H9 (cell line): ENCODE measurements around the gene DLK2. TPM values are rescaled to one million over a fixed set of nuclear protein-coding genes. Genes with fewer than 3 reads are reported as not detected.

Experiments
- DNase-seq: peaks from one replicate; pipeline ENCODE4 v3.0.0-alpha.2; 2017
- H2AFZ ChIP-seq: one replicate; pipeline ENCODE4 v1.6.1; 2013; ENCODE audit warnings: mild to moderate bottlenecking, low read length, control low read depth, moderate library complexity
- H2AK5ac ChIP-seq: 2 replicates; pipeline ENCODE4 v1.6.1; 2013; ENCODE audit warnings: low read length, control low read depth, mixed read lengths; ENCODE audit not compliant: insufficient read length
- H2BK120ac ChIP-seq: one replicate; pipeline ENCODE4 v1.6.1; 2013; ENCODE audit warnings: low read depth, mild to moderate bottlenecking, low read length, control low read depth, inconsistent platforms; ENCODE audit not compliant: poor library complexity, severe bottlenecking
- H2BK12ac ChIP-seq: 2 replicates; pipeline ENCODE4 v1.6.1; 2013; ENCODE audit warnings: low read length, control low read depth, mixed read lengths, low read depth; ENCODE audit not compliant: insufficient read length
- H2BK15ac ChIP-seq: 2 replicates; pipeline ENCODE4 v1.6.1; 2013; ENCODE audit warnings: low read depth, low read length, control low read depth
- H2BK20ac ChIP-seq: one replicate; pipeline ENCODE4 v1.6.1; 2013; ENCODE audit warnings: low read depth, mild to moderate bottlenecking, low read length, control low read depth, inconsistent platforms; ENCODE audit not compliant: poor library complexity, severe bottlenecking
- H2BK5ac ChIP-seq: 2 replicates; pipeline ENCODE4 v1.6.1; 2013; ENCODE audit warnings: low read length, control low read depth, mixed read lengths; ENCODE audit not compliant: insufficient read length
- H3K14ac ChIP-seq: 2 replicates; pipeline ENCODE4 v1.6.1; 2013; ENCODE audit warnings: low read length, control low read depth; ENCODE audit not compliant: insufficient read depth
- H3K18ac ChIP-seq: 2 replicates; pipeline ENCODE4 v1.6.1; 2013; ENCODE audit warnings: low read depth, mild to moderate bottlenecking, mixed read lengths, low read length, control low read depth; ENCODE audit not compliant: insufficient read length
- H3K23ac ChIP-seq: 2 replicates; pipeline ENCODE4 v1.6.1; 2013; ENCODE audit warnings: low read length, control low read depth, mixed read lengths, low read depth; ENCODE audit not compliant: insufficient read length
- H3K23me2 ChIP-seq: 2 replicates; pipeline ENCODE4 v1.6.1; 2013; ENCODE audit warnings: low read depth, mild to moderate bottlenecking, mixed read lengths, low read length, control low read depth; ENCODE audit not compliant: insufficient read length, poor library complexity, severe bottlenecking
- H3K27ac ChIP-seq: 2 replicates; pipeline ENCODE4 v1.5.1; 2013; ENCODE audit warnings: low read length, control low read depth, mixed read lengths, low read depth; ENCODE audit not compliant: insufficient read length
- H3K27me3 ChIP-seq: 2 replicates; pipeline ENCODE4 v1.6.1; 2013; ENCODE audit warnings: low read length, control low read depth, inconsistent platforms; ENCODE audit not compliant: insufficient read depth
- H3K4ac ChIP-seq: 2 replicates; pipeline ENCODE4 v1.6.1; 2013; ENCODE audit warnings: low read depth, mild to moderate bottlenecking, control low read depth, inconsistent platforms, low read length, moderate library complexity
- H3K4me1 ChIP-seq: 2 replicates; pipeline ENCODE4 v1.6.1; 2013; ENCODE audit warnings: low read length, control low read depth, inconsistent platforms; ENCODE audit not compliant: insufficient read depth
- H3K4me2 ChIP-seq: 2 replicates; pipeline ENCODE4 v1.6.1; 2013; ENCODE audit warnings: low read length, control low read depth, mixed read lengths; ENCODE audit not compliant: insufficient read length, insufficient read depth
- H3K56ac ChIP-seq: 2 replicates; pipeline ENCODE4 v1.6.1; 2013; ENCODE audit warnings: low read depth, mild to moderate bottlenecking, mixed read lengths, low read length, control low read depth; ENCODE audit not compliant: insufficient read length
- H3K79me1 ChIP-seq: 2 replicates; pipeline ENCODE4 v1.6.1; 2013; ENCODE audit warnings: low read depth, mild to moderate bottlenecking, moderate library complexity, low read length, control low read depth, inconsistent platforms; ENCODE audit not compliant: insufficient read depth, poor library complexity, severe bottlenecking
- H3K79me2 ChIP-seq: 2 replicates; pipeline ENCODE4 v1.6.1; 2013; ENCODE audit warnings: low read length, control low read depth, inconsistent platforms; ENCODE audit not compliant: insufficient read depth
- H3K9ac ChIP-seq: 2 replicates; pipeline ENCODE4 v1.6.1; 2013; ENCODE audit warnings: low read length, control low read depth, mixed read lengths; ENCODE audit not compliant: insufficient read length; ENCODE audit errors: extremely low read depth
- H3K9me3 ChIP-seq: one replicate; pipeline ENCODE4 v1.6.1; 2013; ENCODE audit warnings: low read depth, low read length, inconsistent platforms; ENCODE audit not compliant: control insufficient read depth
- H3T11ph ChIP-seq: one replicate; pipeline ENCODE4 v1.6.1; 2013; ENCODE audit warnings: mild to moderate bottlenecking, low read length, control low read depth, inconsistent platforms
- H4K20me1 ChIP-seq: one replicate; pipeline ENCODE4 v1.6.1; 2013; ENCODE audit not compliant: control insufficient read depth, insufficient read length, insufficient read depth
- H4K5ac ChIP-seq: 2 replicates; pipeline ENCODE4 v1.6.1; 2013; ENCODE audit warnings: low read depth, mild to moderate bottlenecking, mixed read lengths, low read length, control low read depth; ENCODE audit not compliant: insufficient read length
- H4K8ac ChIP-seq: replicated peaks from 2 replicates; pipeline ENCODE4 v1.6.1; 2013; ENCODE audit warnings: low read length, control low read depth, mixed read lengths, low read depth; ENCODE audit not compliant: insufficient read length
- H4K91ac ChIP-seq: 2 replicates; pipeline ENCODE4 v1.6.1; 2013; ENCODE audit warnings: low read depth, mild to moderate bottlenecking, moderate library complexity, mixed read lengths, low read length, control low read depth; ENCODE audit not compliant: insufficient read length
- H3K27ac Mint-ChIP-seq, 3 experiments: 2 replicates in 2 of 3; 3 replicates in 1 of 3; pipeline ENCODE4 v1.8.0; 2020 to 2021; ENCODE audit warnings: mixed read lengths in 3 of 3, mild to moderate bottlenecking in 1 of 3, moderate library complexity in 1 of 3
- H3K27me3 Mint-ChIP-seq: 2 replicates; pipeline ENCODE4 v1.8.0; 2021; ENCODE audit warnings: low read depth, mild to moderate bottlenecking, moderate library complexity, mixed read lengths
- H3K36me3 Mint-ChIP-seq, 3 experiments: 2 replicates in 2 of 3; 3 replicates in 1 of 3; pipeline ENCODE4 v1.8.0; 2020 to 2021; ENCODE audit warnings: low read depth in 3 of 3, mixed read lengths in 3 of 3; ENCODE audit not compliant: insufficient read depth in 1 of 3
- H3K4me1 Mint-ChIP-seq, 2 experiments: 2 replicates each; pipeline ENCODE4 v1.8.0; 2020; ENCODE audit warnings: mixed read lengths in 2 of 2
- H3K4me3 Mint-ChIP-seq, 2 experiments: 2 replicates in 1 of 2; 3 replicates in 1 of 2; pipeline ENCODE4 v1.8.0; 2020 to 2021; ENCODE audit warnings: mild to moderate bottlenecking in 2 of 2, mixed read lengths in 2 of 2, moderate library complexity in 1 of 2
- H3K9me3 Mint-ChIP-seq, 2 experiments: 2 replicates in 1 of 2; 3 replicates in 1 of 2; pipeline ENCODE4 v1.8.0; 2020; ENCODE audit warnings: mild to moderate bottlenecking in 2 of 2, mixed read lengths in 2 of 2, moderate library complexity in 1 of 2
- CTCF ChIP-seq: fragments of 200-600 bp; sonication (generic); conservative IDR thresholded peaks from 3 replicates; pipeline ENCODE4 v1.8.0; 2021; ENCODE audit warnings: antibody characterized with exemption, mild to moderate bottlenecking
- whole genome bisulfite sequencing: extraction: QIAGEN DNeasy Blood & Tissue Kit; methylation state at CpG from one replicate; pipeline ENCODE4 v1.1.7; 2013; ENCODE audit warnings: missing lambda C conversion rate, low lambda C conversion rate, mixed read lengths; ENCODE audit not compliant: insufficient read length; ENCODE audit errors: extremely low coverage; 5-methylcytosine and 5-hydroxymethylcytosine counted together
- total RNA-seq: library from RNA; stranded (reverse); gene quantifications from 2 replicates; pipeline ENCODE4 v1.2.1, GENCODE V29; 2021

Gene DLK2
- total RNA-seq, 1 experiment from 2014 or later, result 0.96 TPM

- no peak overlapping the region for H3K27ac ChIP-seq
- H4K5ac ChIP-seq, result no peak overlapping the region
- no peak overlapping the region for H3K18ac ChIP-seq
- H2BK120ac ChIP-seq, result no peak overlapping the region
- no peak overlapping the region for H3K56ac ChIP-seq
- peaks cover 6% of the 10 kb centered on the region; the same call in 1 of the 2 replicates for H3K4me1 ChIP-seq
- no peak for DNase-seq
- no peak overlapping the region for H2BK5ac ChIP-seq
- no peaks in the 10 kb centered on the region for H3K27me3 Mint-ChIP-seq
- H3T11ph ChIP-seq, result no peak overlapping the region
- H3K27me3 ChIP-seq, result no peaks in the 10 kb centered on the region
- no peak overlapping the region for H3K14ac ChIP-seq
- H3K9ac ChIP-seq, result no peak overlapping the region
- H4K20me1 ChIP-seq, result peaks cover 2% of the 10 kb centered on the region
- WGBS, result no CpG with 5 or more reads among the region's 4 CpGs
- H4K91ac ChIP-seq, result no peak overlapping the region
- peaks cover 30% of the 10 kb centered on the region in 2 experiments for H3K4me1 Mint-ChIP-seq
- H2BK12ac ChIP-seq, result no peak overlapping the region
- H3K4ac ChIP-seq, result no peak overlapping the region
- TF ChIP-seq CTCF, result no peak
- H4K8ac ChIP-seq, result no peak overlapping the region
- H3K9me3 Mint-ChIP-seq, result no peaks in the 10 kb centered on the region
- peaks cover 5% of the 10 kb centered on the region for H3K79me1 ChIP-seq
- H2BK20ac ChIP-seq, result no peak overlapping the region
- H2AFZ ChIP-seq, result no peak overlapping the region
- no peaks in the 10 kb centered on the region for H3K23me2 ChIP-seq
- peaks cover 5 to 22% (median 20%) of the 10 kb centered on the region in 3 experiments; a peak in 6 of 7 replicates for H3K36me3 Mint-ChIP-seq
- H2AK5ac ChIP-seq, result no peak overlapping the region
- H3K4me2 ChIP-seq, result no peak overlapping the region
- H3K4me3 Mint-ChIP-seq, result no peak overlapping the region
- no peak overlapping the region for H2BK15ac ChIP-seq
- no peak overlapping the region for H3K23ac ChIP-seq
- no peaks in the 10 kb centered on the region; the same call in 1 of the 2 replicates for H3K79me2 ChIP-seq
- no peaks in the 10 kb centered on the region for H3K9me3 ChIP-seq
- H3K27ac Mint-ChIP-seq, result no peak overlapping the region
Observed at GRCh38 chr6:43494766-43495165, 39.4 kb upstream of the DLK2 start.
